ENCODE results near the gene TBC1D2.
"Not testable (repeated sequence)": the region's sequence is repeated elsewhere in the genome, so short reads cannot be mapped to it uniquely, and the experiment has no call there.

Gene TBC1D2

DNA sequence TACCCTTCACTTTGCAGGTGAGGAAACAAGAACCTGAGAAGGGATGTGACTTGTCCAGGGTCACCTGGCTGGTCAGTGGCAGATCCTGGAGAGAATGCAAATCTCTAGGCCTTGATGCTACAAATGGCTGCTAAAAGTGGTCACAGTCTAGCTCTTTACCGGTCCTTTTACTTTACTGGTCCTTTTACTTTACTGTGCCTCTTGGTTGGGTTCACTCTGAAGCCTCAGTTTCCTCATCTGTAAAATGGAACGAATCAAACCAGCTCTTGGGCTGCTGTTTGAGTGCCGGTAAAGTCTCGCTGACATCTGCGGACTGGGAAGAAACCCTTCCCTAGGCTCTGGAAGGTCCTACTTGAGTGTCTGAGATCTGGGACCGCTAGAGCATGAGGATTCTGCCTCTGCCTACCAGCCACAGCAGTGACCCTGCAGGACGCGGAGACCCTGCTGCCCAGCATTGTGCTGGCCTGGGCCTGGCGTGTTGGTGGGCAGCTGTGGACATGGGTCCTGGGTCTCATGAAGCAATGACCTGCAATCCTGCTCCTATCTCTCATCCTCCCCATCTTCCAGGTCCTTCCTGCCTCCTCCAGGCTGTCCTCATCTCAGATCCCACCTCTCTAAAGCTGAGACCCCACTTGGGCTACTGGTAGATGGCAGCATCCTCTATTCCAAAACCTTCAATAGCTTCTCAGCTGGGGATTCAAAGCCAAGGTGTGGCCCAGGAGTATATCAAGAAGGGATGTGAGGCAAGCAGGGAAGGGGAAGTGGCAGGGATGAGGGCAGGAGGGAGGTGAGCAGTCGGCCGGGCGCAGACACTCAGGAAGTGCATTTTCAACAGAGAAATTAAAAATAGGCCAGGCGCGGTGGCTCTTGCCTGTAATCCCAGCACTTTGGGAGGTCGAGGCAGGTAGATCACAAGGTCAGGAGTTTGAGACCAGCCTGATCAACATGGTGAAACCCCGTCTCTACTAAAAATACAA, 76.3 kb downstream of the TBC1D2 start:
- FAIRE-seq (no peak), DNase-seq (ENCODE audit: insufficient read length, low spot score) (no peak)
- no peak for TF ChIP-seq POLR2A (IDR thresholded peaks at IDR 0.05; ENCODE audit: low read depth, low read length)

GRCh38 chr9:98176391-98177259, 78.8 kb downstream of the TBC1D2 start:
- no peak for TF ChIP-seq POLR2A (IDR thresholded peaks at IDR 0.05; ENCODE audit: low read depth, low read length)
- FAIRE-seq: no peak
- DNase-seq (ENCODE audit: insufficient read length, low spot score): no peak

DNA sequence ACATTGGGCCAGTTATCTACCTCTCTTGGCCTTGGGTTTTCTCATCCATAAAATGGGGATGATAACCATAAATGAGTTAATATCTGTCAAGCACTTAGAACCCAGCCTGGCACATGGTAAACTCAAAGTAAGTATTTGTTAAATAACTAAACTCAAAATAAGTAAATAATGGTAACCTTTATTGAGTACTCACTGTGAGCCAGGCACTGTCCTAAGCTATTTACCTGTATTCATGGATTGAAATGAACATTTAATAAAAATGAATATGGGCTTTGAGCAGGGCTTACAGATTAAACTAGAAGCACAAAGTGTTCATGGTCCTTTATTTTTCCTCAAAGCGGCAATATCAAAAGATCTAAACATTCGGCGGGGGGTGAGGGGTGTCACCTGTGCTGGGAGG, 79.7 kb downstream of the TBC1D2 start:
- DNase-seq (ENCODE audit: insufficient read length, low spot score) (no peak), FAIRE-seq (no peak)
- no peak for TF ChIP-seq POLR2A (IDR thresholded peaks at IDR 0.05; ENCODE audit: low read depth, low read length)

- TF ChIP-seq POLR2A (IDR thresholded peaks at IDR 0.05; ENCODE audit: low read depth, low read length): no peak
- no peak for DNase-seq (ENCODE audit: insufficient read length, low spot score)
- FAIRE-seq: no peak
These were observed 80.3 kb downstream of the TBC1D2 start for GRCh38 chr9:98175028-98175569.

- FAIRE-seq; DNase-seq (ENCODE audit: insufficient read length, low spot score): not testable (repeated sequence)
These were observed 80.9 kb downstream of the TBC1D2 start for GRCh38 chr9:98174502-98174918.

- TF ChIP-seq POLR2A (IDR thresholded peaks at IDR 0.05; ENCODE audit: low read depth, low read length): no peak
- FAIRE-seq (no peak), DNase-seq (ENCODE audit: insufficient read length, low spot score) (no peak)
These were observed 82.3 kb downstream of the TBC1D2 start for GRCh38 chr9:98173181-98173580.

DNA sequence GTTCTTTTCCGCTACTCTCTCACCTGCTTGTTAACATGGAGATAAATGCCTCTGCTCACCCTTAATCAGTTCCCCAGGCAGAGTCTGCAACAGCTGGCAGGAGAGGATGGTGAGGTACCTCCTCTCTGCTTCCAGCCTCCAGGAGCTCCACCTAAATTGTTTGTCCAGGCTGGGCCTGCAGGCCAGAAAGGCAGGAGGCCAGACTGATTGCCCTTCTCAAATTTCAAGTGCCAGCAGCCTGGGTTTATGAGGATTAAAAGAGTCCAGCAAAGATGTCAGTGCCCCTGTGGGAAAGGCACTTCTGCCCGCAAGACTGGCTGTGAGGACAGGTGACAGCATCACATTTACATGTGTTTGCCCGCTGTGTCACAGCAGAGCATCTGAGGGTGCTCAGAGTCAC, 82.8 kb downstream of the TBC1D2 start:
- TF ChIP-seq POLR2A (IDR thresholded peaks at IDR 0.05; ENCODE audit: low read depth, low read length): no peak
- FAIRE-seq: no peak
- no peak for DNase-seq (ENCODE audit: insufficient read length, low spot score)

DNA sequence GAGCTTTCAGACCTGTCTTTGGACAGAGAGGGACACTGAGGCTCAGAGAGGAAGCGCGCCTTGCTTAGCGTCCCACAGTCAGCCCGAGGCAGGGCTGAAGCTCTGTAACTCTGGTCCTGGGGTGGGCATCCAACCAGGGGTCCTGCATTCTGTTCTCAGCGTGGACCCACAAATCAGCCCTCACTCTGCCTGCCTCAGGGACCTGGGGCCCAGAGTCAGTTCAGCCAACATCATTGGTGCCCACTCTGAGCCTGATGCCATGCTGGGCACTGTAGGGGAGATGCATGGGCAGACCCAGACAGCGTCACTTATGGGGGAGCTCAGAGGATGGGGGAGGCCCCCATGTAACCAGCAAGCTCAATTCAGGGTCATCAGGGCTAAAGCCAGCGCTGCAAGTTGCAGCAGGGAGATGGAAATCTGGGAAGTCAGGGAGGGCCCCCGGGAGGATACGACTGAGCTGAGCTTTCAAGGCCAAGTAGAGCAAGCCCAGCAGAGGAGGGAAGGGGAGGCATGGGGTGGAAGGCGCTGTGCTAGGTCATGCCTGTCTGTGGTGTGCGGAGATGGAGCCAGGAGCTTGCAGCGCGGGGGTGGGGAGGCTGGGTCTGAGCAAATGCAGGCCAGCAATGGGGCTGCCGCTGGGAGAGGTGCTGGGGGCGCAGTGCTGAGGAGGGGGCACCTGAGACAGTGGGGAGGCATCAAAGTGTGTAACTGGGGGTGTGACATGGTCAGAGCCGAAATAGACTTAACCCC, 84.1 kb downstream of the TBC1D2 start:
- FAIRE-seq (no peak), DNase-seq (ENCODE audit: insufficient read length, low spot score) (no peak)
- no peak for TF ChIP-seq POLR2A (IDR thresholded peaks at IDR 0.05; ENCODE audit: low read depth, low read length)

GRCh38 chr9:98168941-98169488, 86.4 kb downstream of the TBC1D2 start:
- peak; percentile 67 for FAIRE-seq
- DNase-seq (ENCODE audit: insufficient read length, low spot score): peak; percentile 76
- no peak for TF ChIP-seq POLR2A (IDR thresholded peaks at IDR 0.05; ENCODE audit: low read depth, low read length)

DNA sequence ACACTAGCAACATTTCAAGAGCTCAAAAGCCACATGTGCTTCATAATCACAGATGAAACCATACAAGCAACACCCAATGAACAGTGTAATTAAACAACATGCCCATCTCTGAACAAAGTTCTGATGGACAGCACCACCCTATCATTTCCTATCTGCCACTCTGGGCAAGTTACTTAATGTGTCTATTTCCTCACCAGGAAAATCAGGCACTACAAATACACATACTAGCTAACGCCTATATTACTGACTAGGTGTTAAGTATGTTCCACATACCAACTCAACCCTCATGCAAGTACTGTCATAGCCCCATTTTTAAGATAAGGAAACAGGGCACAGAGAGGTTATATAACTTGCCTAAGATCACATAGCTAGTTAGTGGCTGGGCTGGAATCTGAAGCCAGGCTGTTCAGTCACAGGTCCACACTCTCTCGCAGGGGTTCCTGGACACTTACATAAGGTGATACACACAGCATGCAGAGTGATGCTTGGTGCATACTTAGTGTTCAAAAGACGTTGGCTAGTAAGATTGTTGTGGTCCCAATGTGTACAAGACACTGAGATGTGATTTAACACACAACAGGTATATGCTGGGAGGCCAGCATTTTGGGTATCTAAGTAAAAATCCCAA, 87.2 kb downstream of the TBC1D2 start:
- DNase-seq (ENCODE audit: insufficient read length, low spot score): no peak
- no peak for FAIRE-seq
- no peak for TF ChIP-seq POLR2A (IDR thresholded peaks at IDR 0.05; ENCODE audit: low read depth, low read length)

- no peak for TF ChIP-seq POLR2A (IDR thresholded peaks at IDR 0.05; ENCODE audit: low read depth, low read length)
- DNase-seq (ENCODE audit: insufficient read length, low spot score) (no peak), FAIRE-seq (no peak)
These were observed 90.5 kb downstream of the TBC1D2 start for GRCh38 chr9:98164912-98165311.

GRCh38 chr9:98162613-98163012, 92.8 kb downstream of the TBC1D2 start:
- FAIRE-seq (no peak), DNase-seq (ENCODE audit: insufficient read length, low spot score) (no peak)
- no peak for TF ChIP-seq POLR2A (IDR thresholded peaks at IDR 0.05; ENCODE audit: low read depth, low read length)

GRCh38 chr9:98161851-98162250, 93.6 kb downstream of the TBC1D2 start:
- no peak for FAIRE-seq
- DNase-seq (ENCODE audit: insufficient read length, low spot score): no peak
- no peak for TF ChIP-seq POLR2A (IDR thresholded peaks at IDR 0.05; ENCODE audit: low read depth, low read length)
